ENCODE results near the gene CYB5R3.
"Not testable (repeated sequence)": the region's sequence is repeated elsewhere in the genome, so short reads cannot be mapped to it uniquely, and the experiment has no call there.

Gene CYB5R3

DNA sequence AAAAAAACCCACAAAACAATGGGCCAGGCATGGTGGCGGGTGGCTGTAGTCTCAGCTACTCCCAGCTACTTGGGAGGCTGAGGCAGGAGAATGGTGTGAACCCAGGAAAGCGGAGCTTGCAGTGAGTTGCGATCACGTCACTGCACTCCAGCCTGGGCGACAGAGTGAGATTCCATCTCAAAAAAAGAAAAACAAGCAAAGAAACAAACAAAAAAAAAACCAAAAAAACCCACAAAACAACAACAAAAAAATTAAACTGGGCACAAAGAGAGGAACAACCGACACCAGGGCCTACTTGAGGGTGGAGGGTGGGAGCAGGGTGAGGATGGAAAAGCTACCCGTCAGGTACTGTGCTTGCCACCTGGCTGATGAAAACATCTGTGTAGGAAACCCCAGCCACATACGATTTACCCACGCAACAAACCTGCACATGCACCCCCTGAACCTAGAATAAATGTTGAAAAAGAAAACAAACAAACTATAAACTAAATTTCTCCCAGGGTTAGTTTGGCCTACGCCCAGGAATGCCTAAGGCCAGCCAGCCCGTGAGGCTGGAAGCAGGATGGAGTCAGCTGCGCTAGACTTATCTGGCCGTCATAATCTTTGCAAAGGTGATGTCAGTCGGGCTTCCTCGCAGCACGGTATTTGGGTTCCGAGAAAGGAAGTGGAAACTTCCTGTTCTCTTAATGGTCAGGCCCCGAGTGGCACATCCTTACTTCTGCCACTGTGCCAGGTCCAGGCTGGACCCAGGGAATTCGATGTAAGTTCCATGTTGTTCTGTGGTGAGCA lies 21.9 kb upstream of the CYB5R3 start:
- no peaks in the 10 kb centered on the region for H3K9me3 ChIP-seq (ENCODE audit: control insufficient read depth, low read length)
- H3K4me1 ChIP-seq = no peaks in the 10 kb centered on the region
- no peak overlapping the region for H2AFZ ChIP-seq
- peak overlapping the region; percentile 32 for H3K27ac ChIP-seq
- no peak overlapping the region for H3K4me3 ChIP-seq (ENCODE audit: low read depth, low read length)
- no peaks in the 10 kb centered on the region for H3K79me2 ChIP-seq
- no peak overlapping the region for H3K4me2 ChIP-seq (ENCODE audit: low read length)
- no peak overlapping the region for H3K9ac ChIP-seq
- H3K27me3 ChIP-seq (ENCODE audit: control insufficient read depth, insufficient read depth, low read length) = no peaks in the 10 kb centered on the region
- H3K36me3 ChIP-seq (ENCODE audit: control insufficient read depth, insufficient read depth, low read length) = no peaks in the 10 kb centered on the region
- TF ChIP-seq CTCF (IDR thresholded peaks at IDR 0.05) = no peak

GRCh38 chr22:42670046-42670445 lies 20.9 kb upstream of the CYB5R3 start:
- no peak overlapping the region for H2AFZ ChIP-seq
- no peaks in the 10 kb centered on the region for H3K27me3 ChIP-seq (ENCODE audit: control insufficient read depth, insufficient read depth, low read length)
- no peaks in the 10 kb centered on the region for H3K9me3 ChIP-seq (ENCODE audit: control insufficient read depth, low read length)
- H3K4me1 ChIP-seq = no peaks in the 10 kb centered on the region
- H3K27ac ChIP-seq = no peak overlapping the region
- no peaks in the 10 kb centered on the region for H3K79me2 ChIP-seq
- no peak overlapping the region for H3K9ac ChIP-seq
- no peak overlapping the region for H3K4me3 ChIP-seq (ENCODE audit: low read depth, low read length)
- no peaks in the 10 kb centered on the region for H3K36me3 ChIP-seq (ENCODE audit: control insufficient read depth, insufficient read depth, low read length)
- no peak for TF ChIP-seq CTCF (IDR thresholded peaks at IDR 0.05)
- H3K4me2 ChIP-seq (ENCODE audit: low read length) = no peak overlapping the region

DNA sequence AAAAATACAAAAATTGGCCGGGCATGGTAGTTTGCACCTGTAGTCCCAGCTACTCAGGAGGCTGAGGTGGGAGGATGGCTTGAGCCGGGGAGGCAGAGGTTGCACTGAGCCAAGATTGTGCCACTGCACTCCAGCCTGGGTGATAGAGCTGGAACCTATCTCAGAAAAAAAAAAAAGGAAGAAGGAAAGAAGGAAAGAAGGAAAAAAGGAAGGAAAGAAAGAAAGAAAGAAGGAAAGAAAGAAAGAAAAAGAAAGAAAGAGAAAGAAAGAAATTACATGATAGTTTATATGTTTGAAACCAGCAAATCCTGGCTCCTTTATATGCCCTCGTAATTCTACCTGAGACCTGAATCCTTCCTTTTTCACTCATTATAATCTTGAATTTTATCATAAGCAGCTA lies 17.2 kb upstream of the CYB5R3 start:
- H3K4me2 ChIP-seq (ENCODE audit: low read length); H3K9me3 ChIP-seq (ENCODE audit: control insufficient read depth, low read length); H3K9ac ChIP-seq; H3K27ac ChIP-seq; H3K27me3 ChIP-seq (ENCODE audit: control insufficient read depth, insufficient read depth, low read length); H3K79me2 ChIP-seq; H3K36me3 ChIP-seq (ENCODE audit: control insufficient read depth, insufficient read depth, low read length); H3K4me1 ChIP-seq; H2AFZ ChIP-seq; H3K4me3 ChIP-seq (ENCODE audit: low read depth, low read length): not testable (repeated sequence)

DNA sequence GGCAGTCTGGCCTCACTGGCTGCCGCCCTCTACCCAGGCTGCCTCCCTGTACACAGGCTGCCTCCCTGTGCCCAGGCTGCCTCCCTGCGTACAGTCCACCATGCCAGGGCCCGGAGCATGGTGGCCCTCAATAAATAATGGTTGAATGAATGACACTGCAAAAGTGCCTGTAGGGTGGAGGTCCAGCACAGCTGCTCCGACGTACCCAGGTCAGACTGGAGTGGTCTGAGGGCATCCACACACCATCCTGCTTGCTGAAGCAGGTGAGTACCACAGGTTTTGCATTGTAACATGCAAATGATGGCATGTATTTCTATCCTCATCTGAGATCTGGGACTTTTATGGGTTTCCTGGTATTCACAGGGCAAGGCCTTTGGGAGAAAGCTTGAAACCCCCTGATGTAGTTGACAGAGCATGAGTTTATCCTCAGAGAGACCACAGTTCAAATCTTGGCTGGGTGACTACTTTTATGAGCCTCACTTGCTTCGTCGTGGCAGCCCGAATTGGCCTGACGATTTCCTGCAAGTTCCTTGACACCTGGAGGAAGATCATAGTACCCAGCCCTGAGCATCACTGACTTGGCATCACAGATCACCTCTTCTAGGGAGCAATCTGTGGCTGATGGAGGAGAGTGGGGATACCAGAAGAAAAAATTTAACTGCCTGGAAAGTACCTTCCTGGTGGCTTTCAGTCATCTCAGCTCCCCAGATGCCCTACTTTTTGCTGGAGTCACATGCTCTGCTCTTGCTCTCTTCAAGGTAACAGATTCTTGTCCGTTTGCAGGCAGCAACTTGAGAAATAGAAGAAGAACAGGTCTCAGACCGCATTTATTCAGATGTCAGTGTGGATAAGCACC lies 16.0 kb upstream of the CYB5R3 start:
- H3K4me1 ChIP-seq = no peaks in the 10 kb centered on the region
- TF ChIP-seq CTCF (IDR thresholded peaks at IDR 0.05) = no peak

GRCh38 chr22:42661985-42662831 lies 13.0 kb upstream of the CYB5R3 start:
- no peaks in the 10 kb centered on the region for H3K9me3 ChIP-seq (ENCODE audit: control insufficient read depth, low read length)
- peak overlapping the region; percentile 61 for H3K4me2 ChIP-seq (ENCODE audit: low read length)
- no peaks in the 10 kb centered on the region for H3K4me1 ChIP-seq
- H3K79me2 ChIP-seq = no peaks in the 10 kb centered on the region
- no peaks in the 10 kb centered on the region for H3K27me3 ChIP-seq (ENCODE audit: control insufficient read depth, insufficient read depth, low read length)
- no peak overlapping the region for H3K27ac ChIP-seq
- peak; percentile 75 for TF ChIP-seq CTCF (IDR thresholded peaks at IDR 0.05)
- H3K36me3 ChIP-seq (ENCODE audit: control insufficient read depth, insufficient read depth, low read length) = no peaks in the 10 kb centered on the region
- H2AFZ ChIP-seq = peak overlapping the region; percentile 90
- H3K4me3 ChIP-seq (ENCODE audit: low read depth, low read length) = peak overlapping the region; percentile 48
- H3K9ac ChIP-seq = no peak overlapping the region

More for the DNA sequence above, 16.0 kb upstream of the CYB5R3 start:
- Histone ChIP-seq H3K27me3 (ENCODE audit: control insufficient read depth, insufficient read depth, low read length) (no peaks in the 10 kb centered on the region), H3K9me3 (ENCODE audit: control insufficient read depth, low read length) (no peaks in the 10 kb centered on the region), H2AFZ (no peak overlapping the region), H3K4me3 (ENCODE audit: low read depth, low read length) (no peak overlapping the region), H3K9ac (no peak overlapping the region), H3K27ac (no peak overlapping the region), H3K4me2 (ENCODE audit: low read length) (no peak overlapping the region), H3K79me2 (no peaks in the 10 kb centered on the region), H3K36me3 (ENCODE audit: control insufficient read depth, insufficient read depth, low read length) (no peaks in the 10 kb centered on the region)

All from parathyroid adenoma (tissue), 2 donors.